GM21360 (cell line): ENCODE data around the gene COPB2.
"Not testable (repeated sequence)": the region's sequence is repeated elsewhere in the genome, so short reads cannot be mapped to it uniquely, and the experiment has no call there.

ENCODE experiments used
- ATAC-seq: cut with Tn5 transposase; IDR thresholded peaks from one replicate; pipeline ENCODE4 v1.9.1; 2021; ENCODE audit warnings: mild to moderate bottlenecking, moderate library complexity; ENCODE audit not compliant: unreplicated experiment

The COPB2 gene

GRCh38 chr3:139380575-139380974, 8.9 kb downstream of the COPB2 start:
- ATAC-seq, result no peak

GRCh38 chr3:139378587-139379241, 10.7 kb downstream of the COPB2 start:
- no peak for ATAC-seq

- ATAC-seq, result no peak
Measured at GRCh38 chr3:139377378-139377777, 12.1 kb downstream of the COPB2 start.

- ATAC-seq, result no peak
Measured at GRCh38 chr3:139374099-139374498, 15.3 kb downstream of the COPB2 start.

- no peak for ATAC-seq
Measured at GRCh38 chr3:139364549-139364948, 24.9 kb downstream of the COPB2 start.

- ATAC-seq, result no peak
Measured at GRCh38 chr3:139361276-139361675, 28.2 kb downstream of the COPB2 start.

- no peak for ATAC-seq
Measured at GRCh38 chr3:139358841-139359562, 30.4 kb downstream of the COPB2 start.

- peak; percentile 61 for ATAC-seq
Measured at GRCh38 chr3:139357899-139358298, 31.5 kb downstream of the COPB2 start.

GRCh38 chr3:139355891-139356290, 33.6 kb downstream of the COPB2 start:
- no peak for ATAC-seq

GRCh38 chr3:139355476-139355875, 34.0 kb downstream of the COPB2 start:
- ATAC-seq, result no peak

- no peak for ATAC-seq
Measured at GRCh38 chr3:139354661-139355060, 34.8 kb downstream of the COPB2 start.

- no peak for ATAC-seq
Measured at GRCh38 chr3:139353920-139354556, 35.4 kb downstream of the COPB2 start.

GRCh38 chr3:139346771-139347170, 42.7 kb downstream of the COPB2 start:
- ATAC-seq, result no peak

GRCh38 chr3:139343895-139344856, 45.3 kb downstream of the COPB2 start, which contains the start of gene MRPS22:
Gene MRPS22 (plus strand): TSS chr3:139344020. CDS start chr3:139344027, 7 bp downstream.
- ATAC-seq, result peak; percentile 95

- ATAC-seq, result no peak
Measured at GRCh38 chr3:139342054-139342453, 47.4 kb downstream of the COPB2 start.

- ATAC-seq, result no peak
Measured at GRCh38 chr3:139340784-139341183, 48.7 kb downstream of the COPB2 start.

- ATAC-seq, result no peak
Measured at GRCh38 chr3:139339219-139339906, 50.1 kb downstream of the COPB2 start.

- no peak for ATAC-seq
Measured at GRCh38 chr3:139338405-139338804, 51.0 kb downstream of the COPB2 start.

- not testable (repeated sequence) for ATAC-seq
Measured at GRCh38 chr3:139334675-139335074, 54.8 kb downstream of the COPB2 start.

GRCh38 chr3:139332092-139332491, 57.4 kb downstream of the COPB2 start:
- no peak for ATAC-seq
